Activated CD4-positive, alpha-beta memory T cell treated with anti-CD3 and anti-CD28 coated beads, Interleukin-2, amount 10 ng/mL, durations not matched to agents 7 days and 5 days (primary cell): ENCODE measurements around the gene DBH. TPM values are rescaled to one million over a fixed set of nuclear protein-coding genes. Genes with fewer than 3 reads are reported as not detected.
"Not testable (repeated sequence)": the region's sequence is repeated elsewhere in the genome, so short reads cannot be mapped to it uniquely, and the experiment has no call there.

Experiments
- CTCF ChIA-PET: fragments of 350-600 bp; sonication (Branson Sonifier 250); formaldehyde crosslinking; loops from one replicate; lab custom pipeline; 2021; ENCODE audit warnings: antibody characterized with exemption, inconsistent platforms; lab: Charles Lee
- POLR2A ChIA-PET: fragments of 350-600 bp; sonication (Branson Sonifier 250); formaldehyde crosslinking; loops from one replicate; lab custom pipeline; 2021; ENCODE audit warnings: antibody characterized with exemption; lab: Charles Lee
- DNase-seq: peaks from one replicate; pipeline ENCODE4 v3.0.0-alpha.2; 2020
- H3K27ac Mint-ChIP-seq: one replicate; pipeline ENCODE4 v1.8.0; 2021; ENCODE audit warnings: mild to moderate bottlenecking, mixed read lengths
- H3K27me3 Mint-ChIP-seq: one replicate; pipeline ENCODE4 v1.8.0; 2021; ENCODE audit warnings: mixed read lengths
- H3K36me3 Mint-ChIP-seq: one replicate; pipeline ENCODE4 v1.8.0; 2021; ENCODE audit warnings: low read depth, mixed read lengths
- H3K4me1 Mint-ChIP-seq: one replicate; pipeline ENCODE4 v1.8.0; 2021; ENCODE audit warnings: mixed read lengths
- H3K4me3 Mint-ChIP-seq: one replicate; pipeline ENCODE4 v1.8.0; 2021; ENCODE audit warnings: mild to moderate bottlenecking, mixed read lengths
- H3K9me3 Mint-ChIP-seq: one replicate; pipeline ENCODE4 v1.8.0; 2021; ENCODE audit warnings: mixed read lengths
- total RNA-seq, 2 experiments: library from RNA; stranded (reverse); gene quantifications; one replicate each; pipeline ENCODE4 v1.2.3, GENCODE V29; 2021

The DBH gene
- total RNA-seq, 2 experiments from 2014 or later: not detected

GRCh38 chr9:133618726-133619125 lies 17.4 kb upstream of the DBH start:
- Mint-ChIP-seq H3K27me3 (peaks cover 7% of the 10 kb centered on the region), H3K9me3 (no peaks in the 10 kb centered on the region), H3K27ac (no peak overlapping the region), H3K36me3 (no peaks in the 10 kb centered on the region), H3K4me1 (peaks cover 23% of the 10 kb centered on the region), H3K4me3 (no peak overlapping the region)
- ChIA-PET CTCF (no interaction called here), POLR2A (no interaction called here)
- no peak for DNase-seq

- H3K9me3 Mint-ChIP-seq: peaks cover 1% of the 10 kb centered on the region
- CTCF ChIA-PET: no interaction called here
Measured at GRCh38 chr9:133619791-133620190, 16.4 kb upstream of the DBH start.

DNA sequence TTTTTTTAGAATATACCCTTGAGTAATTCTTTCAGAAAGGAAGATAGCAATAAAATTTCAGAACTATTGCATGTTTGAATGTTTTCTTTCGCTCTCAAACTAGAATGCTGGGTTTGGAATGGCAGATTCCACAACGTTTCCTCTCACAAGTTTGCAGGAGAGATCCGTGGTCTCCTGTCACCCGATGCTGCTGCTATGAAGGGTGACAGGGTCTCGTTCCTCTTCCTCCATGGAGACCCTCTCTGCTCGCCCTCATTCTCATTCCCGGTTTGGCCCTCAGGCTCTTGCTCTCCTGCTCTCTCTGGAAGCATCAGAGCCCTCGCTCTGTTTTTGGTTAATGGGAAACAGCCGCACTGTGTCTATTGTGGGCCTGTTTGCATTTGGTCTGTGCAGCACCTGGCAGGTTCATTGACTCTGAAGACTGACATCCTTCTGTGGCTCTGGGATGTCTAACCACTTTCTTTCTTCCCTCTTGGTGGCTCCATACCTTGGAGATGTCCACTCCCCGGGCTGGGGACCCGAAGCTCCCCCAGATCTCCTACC lies 14.4 kb upstream of the DBH start:
- H3K4me1 Mint-ChIP-seq: peaks cover 23% of the 10 kb centered on the region
- no peak for DNase-seq
- ChIA-PET POLR2A (no interaction called here), CTCF (no interaction called here)
- peaks cover 9% of the 10 kb centered on the region for H3K27me3 Mint-ChIP-seq
- H3K27ac Mint-ChIP-seq: no peak overlapping the region
- H3K4me3 Mint-ChIP-seq: no peak overlapping the region
- peaks cover 12% of the 10 kb centered on the region for H3K9me3 Mint-ChIP-seq
- H3K36me3 Mint-ChIP-seq: no peaks in the 10 kb centered on the region

More at GRCh38 chr9:133619791-133620190, 16.4 kb upstream of the DBH start:
- DNase-seq: peak; percentile 57
- no peaks in the 10 kb centered on the region for H3K36me3 Mint-ChIP-seq
- H3K27me3 Mint-ChIP-seq: peaks cover 5% of the 10 kb centered on the region
- peaks cover 23% of the 10 kb centered on the region for H3K4me1 Mint-ChIP-seq
- no peak overlapping the region for H3K4me3 Mint-ChIP-seq
- H3K27ac Mint-ChIP-seq: no peak overlapping the region
- POLR2A ChIA-PET: no interaction called here

- Mint-ChIP-seq H3K36me3 (no peaks in the 10 kb centered on the region), H3K4me3 (no peak overlapping the region), H3K9me3 (peaks cover 12% of the 10 kb centered on the region), H3K27me3 (peaks cover 9% of the 10 kb centered on the region), H3K4me1 (peaks cover 23% of the 10 kb centered on the region), H3K27ac (no peak overlapping the region)
- ChIA-PET CTCF (no interaction called here), POLR2A (no interaction called here)
- no peak for DNase-seq
Measured at GRCh38 chr9:133622555-133622954, 13.6 kb upstream of the DBH start.

DNA sequence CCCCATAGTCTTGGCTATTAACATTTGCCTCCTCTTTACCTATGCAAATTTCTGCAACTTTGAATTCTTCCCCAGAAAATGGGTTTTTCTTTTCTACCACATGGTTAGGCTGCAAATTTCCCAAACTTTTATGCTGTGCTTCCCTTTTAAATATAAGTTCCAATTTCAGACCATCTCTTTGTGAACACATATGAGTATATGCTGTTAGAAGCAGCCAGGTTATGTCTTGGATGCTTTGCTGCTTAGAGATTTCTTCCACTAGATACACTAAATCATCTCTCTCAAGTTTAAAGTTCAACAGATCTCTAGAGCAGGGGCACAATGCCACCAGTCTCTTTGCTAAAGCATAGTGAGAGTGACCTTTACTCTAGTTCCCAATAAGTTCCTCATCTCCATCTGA lies 10.2 kb upstream of the DBH start:
- CTCF ChIA-PET, POLR2A ChIA-PET, H3K4me1 Mint-ChIP-seq: not testable (repeated sequence)

GRCh38 chr9:133627341-133627740 lies 8.8 kb upstream of the DBH start:
- Mint-ChIP-seq H3K9me3 (peaks cover 12% of the 10 kb centered on the region), H3K4me1 (no peaks in the 10 kb centered on the region), H3K36me3 (no peaks in the 10 kb centered on the region), H3K27me3 (peaks cover 4% of the 10 kb centered on the region), H3K27ac (no peak overlapping the region), H3K4me3 (no peak overlapping the region)
- ChIA-PET CTCF (no interaction called here), POLR2A (no interaction called here)
- no peak for DNase-seq

More for the DNA sequence above, 10.2 kb upstream of the DBH start:
- DNase-seq, H3K4me3 Mint-ChIP-seq, H3K27ac Mint-ChIP-seq, H3K36me3 Mint-ChIP-seq, H3K27me3 Mint-ChIP-seq: not testable (repeated sequence)
- peaks cover 12% of the 10 kb centered on the region for H3K9me3 Mint-ChIP-seq

DNA sequence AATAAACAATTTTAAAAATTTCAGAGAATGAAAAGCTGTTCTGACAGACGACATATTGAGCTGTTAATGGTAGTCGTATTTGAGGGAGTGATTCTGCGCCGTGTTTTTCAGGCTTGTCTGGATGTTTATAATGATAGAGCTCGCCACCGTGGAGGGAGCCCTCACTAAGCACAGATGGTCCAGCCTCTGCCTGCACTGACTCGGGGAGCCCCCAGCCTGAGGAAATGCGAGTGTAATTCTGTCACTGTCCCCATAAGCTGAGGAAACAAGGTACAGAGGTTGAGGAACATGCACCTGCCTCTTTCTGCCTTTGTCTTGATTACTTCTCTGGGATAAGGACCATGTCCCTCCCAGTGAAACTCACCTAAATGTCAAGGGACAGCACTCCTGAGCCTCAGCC lies 7.4 kb upstream of the DBH start:
- Mint-ChIP-seq H3K4me1 (no peaks in the 10 kb centered on the region), H3K4me3 (no peak overlapping the region), H3K27me3 (peaks cover 4% of the 10 kb centered on the region), H3K9me3 (peaks cover 12% of the 10 kb centered on the region), H3K36me3 (no peaks in the 10 kb centered on the region), H3K27ac (no peak overlapping the region)
- no peak for DNase-seq
- ChIA-PET POLR2A (no interaction called here), CTCF (no interaction called here)

DNA sequence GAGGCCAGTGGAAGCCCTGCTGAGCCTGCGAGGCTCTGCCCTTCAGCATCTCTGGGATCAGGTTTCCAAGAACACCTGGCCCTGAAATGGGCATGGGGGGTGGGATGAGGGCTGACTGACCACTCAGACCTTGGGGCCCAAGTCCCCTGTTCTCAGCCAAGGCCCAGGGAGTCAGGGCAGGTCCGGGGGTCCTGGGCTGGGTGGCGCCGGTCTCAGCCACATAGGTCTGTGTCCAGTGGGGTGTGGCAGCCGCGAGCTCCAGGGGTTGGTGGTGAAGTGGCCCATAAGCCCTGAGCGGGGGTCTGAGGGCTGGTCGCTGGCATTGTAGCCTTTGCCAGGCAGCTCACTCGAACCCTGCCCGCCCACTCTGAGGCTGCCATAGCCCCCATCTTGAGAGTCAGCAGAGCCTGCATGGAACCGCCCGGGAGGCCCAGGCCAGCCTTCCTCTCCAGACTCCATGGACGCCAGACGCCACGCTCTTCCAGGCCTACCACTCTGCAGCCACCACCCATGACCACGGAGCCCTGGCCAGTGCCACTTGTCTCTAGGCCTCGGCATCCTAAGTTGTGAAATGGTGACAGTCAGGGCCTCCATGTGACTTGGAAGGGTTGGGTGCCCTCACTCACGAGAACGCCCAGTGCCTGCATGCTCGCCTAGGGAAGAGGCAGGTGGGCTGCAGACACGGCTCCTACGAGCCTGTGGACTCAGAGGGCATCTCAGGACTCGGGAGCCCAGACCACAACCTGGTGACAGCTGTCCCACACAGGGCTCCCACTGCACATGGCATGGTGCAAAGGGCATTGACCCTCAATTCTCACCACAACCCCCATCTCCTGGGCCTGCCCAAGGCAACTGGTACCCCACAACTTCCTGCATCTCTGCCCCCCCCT lies 6.7 kb upstream of the DBH start:
- Mint-ChIP-seq H3K27ac (no peak overlapping the region), H3K4me1 (no peaks in the 10 kb centered on the region), H3K4me3 (no peak overlapping the region), H3K9me3 (peaks cover 12% of the 10 kb centered on the region), H3K36me3 (no peaks in the 10 kb centered on the region), H3K27me3 (peaks cover 4% of the 10 kb centered on the region)
- DNase-seq: no peak
- POLR2A ChIA-PET: no interaction called here
- CTCF ChIA-PET: no interaction called here

GRCh38 chr9:133631111-133631510 lies 5.1 kb upstream of the DBH start:
- DNase-seq: no peak
- H3K36me3 Mint-ChIP-seq: no peaks in the 10 kb centered on the region
- H3K4me3 Mint-ChIP-seq: no peak overlapping the region
- ChIA-PET CTCF (no interaction called here), POLR2A (no interaction called here)
- peaks cover 4% of the 10 kb centered on the region for H3K27me3 Mint-ChIP-seq
- H3K4me1 Mint-ChIP-seq: no peaks in the 10 kb centered on the region
- H3K9me3 Mint-ChIP-seq: peaks cover 4% of the 10 kb centered on the region
- no peak overlapping the region for H3K27ac Mint-ChIP-seq

DNA sequence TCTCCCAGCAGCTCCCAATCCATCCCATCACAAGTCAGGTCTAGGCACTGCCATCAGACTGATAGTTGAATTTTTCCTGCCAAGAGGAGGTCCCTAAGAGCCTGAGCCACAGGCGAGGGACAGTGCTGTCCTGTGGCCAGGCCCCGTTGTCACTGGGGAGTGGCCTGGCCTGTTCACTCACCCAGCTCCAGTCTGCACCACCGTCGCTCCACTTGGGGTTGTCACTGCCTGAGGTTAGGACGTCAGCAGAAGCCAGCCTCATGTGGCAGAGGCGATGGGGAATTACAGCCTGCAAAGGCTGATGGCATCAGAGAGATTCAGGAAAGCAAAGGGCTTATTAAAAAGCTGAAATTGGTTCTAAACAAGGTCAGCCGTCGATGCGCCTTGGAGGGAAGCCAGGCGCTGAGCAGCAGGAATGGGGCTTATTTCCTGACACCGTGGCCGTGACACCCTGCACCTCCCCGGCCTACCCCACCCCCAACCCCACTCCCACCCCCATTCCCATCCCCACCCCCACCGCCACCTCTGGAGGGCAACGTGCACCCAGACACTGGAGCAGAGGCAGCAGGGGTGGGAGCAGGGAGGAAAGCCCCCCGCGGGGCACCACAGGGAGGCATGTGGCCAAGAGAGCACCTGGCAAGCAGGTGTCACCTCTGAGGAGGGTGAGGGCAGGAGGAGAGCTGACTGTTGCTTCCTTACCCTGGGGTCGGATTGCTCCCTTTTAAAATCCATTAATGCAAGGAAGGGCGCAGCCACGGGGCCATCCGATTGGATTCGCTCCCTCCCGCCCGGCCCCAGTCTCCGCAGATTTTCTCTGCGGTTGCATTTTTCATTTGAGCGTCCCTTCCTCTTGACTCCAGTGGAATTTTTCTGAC lies 3.1 kb upstream of the DBH start:
- no peak overlapping the region for H3K4me3 Mint-ChIP-seq
- H3K27ac Mint-ChIP-seq: no peak overlapping the region
- no peaks in the 10 kb centered on the region for H3K36me3 Mint-ChIP-seq
- ChIA-PET POLR2A (no interaction called here), CTCF (no interaction called here)
- H3K9me3 Mint-ChIP-seq: no peaks in the 10 kb centered on the region
- no peaks in the 10 kb centered on the region for H3K27me3 Mint-ChIP-seq
- H3K4me1 Mint-ChIP-seq: no peaks in the 10 kb centered on the region
- no peak for DNase-seq

DNA sequence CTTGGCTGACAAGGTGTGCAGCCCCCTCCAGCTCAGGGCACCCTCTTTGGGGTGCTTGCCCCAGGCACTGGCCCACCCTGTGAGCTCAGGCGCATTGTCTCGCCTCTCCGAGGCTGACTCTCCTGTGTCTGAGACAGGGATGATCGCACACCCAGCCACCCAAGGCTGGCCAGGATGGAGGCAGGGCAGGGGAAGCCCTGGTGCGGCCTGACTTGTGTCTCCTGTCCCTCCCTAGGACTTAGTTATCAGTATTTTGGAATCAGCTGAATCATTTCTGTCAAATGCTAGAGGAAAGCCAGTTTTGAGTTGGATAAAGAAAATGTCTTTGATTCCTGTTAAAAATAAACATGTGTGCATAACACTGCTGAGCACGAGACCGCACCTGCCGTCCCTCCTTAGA lies 2.5 kb upstream of the DBH start:
- Mint-ChIP-seq H3K4me1 (no peaks in the 10 kb centered on the region), H3K27ac (no peak overlapping the region), H3K27me3 (no peaks in the 10 kb centered on the region), H3K36me3 (no peaks in the 10 kb centered on the region), H3K4me3 (no peak overlapping the region), H3K9me3 (no peaks in the 10 kb centered on the region)
- ChIA-PET CTCF (no interaction called here), POLR2A (no interaction called here)
- DNase-seq: no peak

DNA sequence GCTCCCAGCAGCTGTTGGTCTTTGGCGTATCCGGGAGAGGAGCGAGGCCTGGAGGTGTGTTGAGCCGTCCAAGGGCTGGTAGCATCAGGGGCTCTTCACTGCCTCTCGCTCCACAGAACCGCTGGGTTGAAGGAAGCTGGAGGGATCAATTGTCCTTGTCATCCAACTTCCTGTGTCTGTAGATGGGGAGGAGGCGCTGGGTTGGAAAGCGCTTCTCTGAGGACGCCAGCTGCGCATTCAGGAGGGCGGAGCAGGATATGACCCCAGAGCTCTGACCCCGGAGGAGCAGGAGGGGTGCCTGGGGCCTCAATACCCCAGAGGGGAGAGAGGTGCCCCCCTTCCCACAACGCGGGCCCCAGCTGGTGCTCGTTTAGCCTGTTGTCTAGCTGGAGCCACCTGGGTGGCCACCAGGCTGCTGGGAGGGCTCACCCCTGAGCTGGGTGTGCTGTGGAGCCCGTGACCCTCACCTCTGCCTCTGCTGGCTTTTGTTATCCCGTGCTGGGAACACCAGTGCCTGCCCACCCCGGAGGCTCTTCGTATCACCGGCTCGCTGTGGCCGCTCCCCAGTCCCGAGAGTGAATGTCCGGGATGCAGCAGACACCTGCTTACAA lies 2.0 kb upstream of the DBH start:
- POLR2A ChIA-PET: no interaction called here
- H3K27ac Mint-ChIP-seq: no peak overlapping the region
- no peaks in the 10 kb centered on the region for H3K4me1 Mint-ChIP-seq
- CTCF ChIA-PET: no interaction called here
- no peak for DNase-seq
- H3K9me3 Mint-ChIP-seq: no peaks in the 10 kb centered on the region
- H3K4me3 Mint-ChIP-seq: no peak overlapping the region
- no peaks in the 10 kb centered on the region for H3K36me3 Mint-ChIP-seq
- no peaks in the 10 kb centered on the region for H3K27me3 Mint-ChIP-seq

GRCh38 chr9:133635098-133635497 lies 1.1 kb upstream of the DBH start:
- no peaks in the 10 kb centered on the region for H3K36me3 Mint-ChIP-seq
- no peak overlapping the region for H3K4me3 Mint-ChIP-seq
- H3K27ac Mint-ChIP-seq: no peak overlapping the region
- no peak for DNase-seq
- no peaks in the 10 kb centered on the region for H3K4me1 Mint-ChIP-seq
- H3K27me3 Mint-ChIP-seq: no peaks in the 10 kb centered on the region
- ChIA-PET CTCF (no interaction called here), POLR2A (no interaction called here)
- H3K9me3 Mint-ChIP-seq: no peaks in the 10 kb centered on the region
